IMR-90 (cell line): Measurements from ENCODE around the gene KLHL6. TPM values are rescaled to one million over a fixed set of nuclear protein-coding genes. Genes with fewer than 3 reads are reported as not detected.

Experiments used
- ATAC-seq: fragments of 200-7000 bp; cut with Tn5 transposase; 2 replicates; pipeline ENCODE4 v1.9.1; 2020; ENCODE audit warnings: low read depth, mild to moderate bottlenecking, moderate library complexity
- BruUV-seq: library from RNA; stranded (reverse); fragments of 400-500 nt; replicated peaks from 2 replicates; lab custom pipeline; 2021; lab: Mats Ljungman, UMichigan
- CTCF ChIA-PET: fragments of 300-600 bp; formaldehyde crosslinking; extraction: SDS; loops from one replicate; lab custom pipeline; 2021; ENCODE audit warnings: antibody characterized with exemption; lab: Yijun Ruan, JAX
- POLR2A ChIA-PET: fragments of 300-600 bp; sonication (Branson Sonifier 250); formaldehyde crosslinking; loops from one replicate; lab custom pipeline; 2022; ENCODE audit warnings: antibody characterized with exemption; ENCODE audit not compliant: unreplicated experiment; lab: Charles Lee
- DNase-seq: peaks from one replicate; pipeline ENCODE4 v3.0.0; 2013
- H2AFZ ChIP-seq: replicated peaks from 2 replicates; pipeline ENCODE3; 2013; ENCODE audit warnings: low read length, mild to moderate bottlenecking; ENCODE audit not compliant: poor library complexity
- H2AK5ac ChIP-seq: 2 replicates; pipeline ENCODE4 v1.6.1; 2013; ENCODE audit warnings: low read depth, low read length, inconsistent platforms
- H2AK9ac ChIP-seq: replicated peaks from 2 replicates; pipeline ENCODE3; 2013; ENCODE audit warnings: mild to moderate bottlenecking, low read depth, low read length, moderate library complexity; ENCODE audit not compliant: poor library complexity
- H2BK120ac ChIP-seq: 2 replicates; pipeline ENCODE4 v1.6.1; 2013; ENCODE audit warnings: low read depth, low read length, inconsistent platforms
- H2BK15ac ChIP-seq: 3 replicates; pipeline ENCODE4 v1.6.1; 2013; ENCODE audit warnings: low read depth, low read length, inconsistent platforms
- H2BK20ac ChIP-seq: 2 replicates; pipeline ENCODE4 v1.6.1; 2013; ENCODE audit warnings: low read depth, mild to moderate bottlenecking, inconsistent platforms, low read length, moderate library complexity
- H2BK5ac ChIP-seq: 2 replicates; pipeline ENCODE4 v1.6.1; 2013; ENCODE audit warnings: mild to moderate bottlenecking, low read depth, low read length, inconsistent platforms; ENCODE audit not compliant: poor library complexity, severe bottlenecking
- H3K14ac ChIP-seq: replicated peaks from 2 replicates; pipeline ENCODE4 v1.6.1; 2013; ENCODE audit warnings: low read depth, low read length, inconsistent platforms
- H3K18ac ChIP-seq: 2 replicates; pipeline ENCODE4 v1.6.1; 2013; ENCODE audit warnings: low read depth, low read length, control low read depth
- H3K23ac ChIP-seq: 2 replicates; pipeline ENCODE4 v1.6.1; 2013; ENCODE audit warnings: low read depth, low read length, inconsistent platforms
- H3K27ac ChIP-seq: 2 replicates; pipeline ENCODE4 v1.5.1; 2013; ENCODE audit warnings: mild to moderate bottlenecking, control low read depth, low read length; ENCODE audit not compliant: insufficient read depth
- H3K27me3 ChIP-seq: 2 replicates; pipeline ENCODE4 v1.6.1; 2013; ENCODE audit warnings: low read length; ENCODE audit not compliant: control insufficient read depth, insufficient read depth
- H3K36me3 ChIP-seq: 2 replicates; pipeline ENCODE4 v1.6.1; 2013; ENCODE audit warnings: low read length, mixed read lengths; ENCODE audit not compliant: control insufficient read depth, insufficient read depth
- H3K4ac ChIP-seq: 2 replicates; pipeline ENCODE4 v1.6.1; 2013; ENCODE audit warnings: low read depth, low read length, inconsistent platforms
- H3K4me1 ChIP-seq: 2 replicates; pipeline ENCODE4 v1.6.1; 2013; ENCODE audit warnings: low read length, mixed read lengths; ENCODE audit not compliant: control insufficient read depth, insufficient read depth
- H3K4me2 ChIP-seq: 2 replicates; pipeline ENCODE4 v1.6.1; 2013; ENCODE audit warnings: low read depth, mild to moderate bottlenecking, control low read depth, low read length, moderate library complexity
- H3K4me3 ChIP-seq: 2 replicates; pipeline ENCODE4 v1.5.1; 2013; ENCODE audit warnings: low read depth, mild to moderate bottlenecking, control low read depth, low read length, moderate library complexity; ENCODE audit not compliant: insufficient read depth
- H3K56ac ChIP-seq: 2 replicates; pipeline ENCODE4 v1.6.1; 2013; ENCODE audit warnings: low read length, inconsistent platforms; ENCODE audit not compliant: insufficient read depth; ENCODE audit errors: extremely low read depth
- H3K79me1 ChIP-seq, 2 experiments: 2 replicates each; pipeline ENCODE4 v1.6.1; 2013; ENCODE audit warnings: low read length in 2 of 2, inconsistent platforms in 1 of 2, low read depth in 1 of 2
- H3K9ac ChIP-seq: 2 replicates; pipeline ENCODE4 v1.6.1; 2013; ENCODE audit warnings: low read depth, low read length, control low read depth
- H3K9me1 ChIP-seq: 2 replicates; pipeline ENCODE4 v1.6.1; 2013; ENCODE audit warnings: low read length, inconsistent platforms; ENCODE audit not compliant: insufficient read depth
- H3K9me3 ChIP-seq: 2 replicates; pipeline ENCODE4 v1.6.1; 2013; ENCODE audit warnings: low read length; ENCODE audit not compliant: control insufficient read depth, insufficient read depth
- H4K20me1 ChIP-seq: 2 replicates; pipeline ENCODE4 v1.6.1; 2013; ENCODE audit warnings: low read length, inconsistent platforms; ENCODE audit not compliant: insufficient read depth
- H4K5ac ChIP-seq: 2 replicates; pipeline ENCODE4 v1.6.1; 2013; ENCODE audit warnings: mild to moderate bottlenecking, low read depth, low read length, control low read depth
- H4K8ac ChIP-seq, 2 experiments: 2 replicates each; pipeline ENCODE4 v1.6.1; 2013; ENCODE audit warnings: low read depth in 2 of 2, low read length in 2 of 2, control low read depth in 1 of 2, inconsistent platforms in 1 of 2
- H4K91ac ChIP-seq: 2 replicates; pipeline ENCODE4 v1.6.1; 2013; ENCODE audit warnings: low read depth, low read length, inconsistent platforms; ENCODE audit not compliant: insufficient read depth
- BHLHE40 ChIP-seq: fragments of 150-350 bp; IDR thresholded peaks from 2 replicates; pipeline ENCODE4 v1.6.1; 2016; ENCODE audit warnings: mild to moderate bottlenecking, low read depth, low read length
- CEBPB ChIP-seq: IDR thresholded peaks from 2 replicates; pipeline ENCODE4 v1.6.1; 2012; ENCODE audit warnings: low read depth, low read length, improper control_type of control experiment
- MAZ ChIP-seq: IDR thresholded peaks from 2 replicates; pipeline ENCODE4 v1.6.1; 2012; ENCODE audit warnings: low read depth, mild to moderate bottlenecking, low read length, improper control_type of control experiment, moderate library complexity, borderline replicate concordance
- POLR2A ChIP-seq: IDR thresholded peaks from 2 replicates; pipeline ENCODE4 v1.6.1; 2012; ENCODE audit warnings: mild to moderate bottlenecking, low read depth, low read length
- SMC3 ChIP-seq: fragments of 150-350 bp; IDR thresholded peaks from 2 replicates; pipeline ENCODE4 v1.6.1; 2016; ENCODE audit warnings: low read depth, mild to moderate bottlenecking, antibody characterized with exemption, low read length, moderate library complexity
- WGBS, 2 experiments: methylation state at CpG; one replicate each; pipeline versions ENCODE4 v1.1.5 to v1.1.7; 2013; ENCODE audit warnings: missing lambda C conversion rate in 2 of 2; ENCODE audit not compliant: insufficient read length in 1 of 2; ENCODE audit errors: extremely low coverage in 2 of 2; 5-methylcytosine and 5-hydroxymethylcytosine counted together
- dilution Hi-C: fragments of 300-500 bp; cut with HindIII; formaldehyde crosslinking; loops from one replicate; pipeline ENCODE4 v1.14.3; 2018; ENCODE audit warnings: low sequenced_read_pairs; ENCODE audit not compliant: unreplicated experiment
- in situ Hi-C: fragments of 300-500 bp; cut with MboI; formaldehyde crosslinking; loops from 3 replicates; pipeline ENCODE4 v1.14.3; 2019; ENCODE audit warnings: low sequenced_read_pairs, inconsistent platforms, mixed read lengths
- intact Hi-C: fragments of 100-400 bp; cut with micrococcal nuclease; formaldehyde crosslinking; loops from 2 replicates; pipeline ENCODE4 v1.10.0; 2022
- polyA plus RNA-seq, 3 experiments: library from polyadenylated mRNA; depleted of rRNA; stranded (reverse); fragments of >200 nt; gene quantifications; 2 replicates each; pipeline ENCODE4 v1.2.3, GENCODE V29; 2012; ENCODE audit warnings: low replicate concordance in 1 of 3
- total RNA-seq: library from RNA; depleted of rRNA; stranded (reverse); fragments of >200 nt; gene quantifications from 2 replicates; pipeline ENCODE4 v1.2.3, GENCODE V29; 2012
- TF ChIP-seq, protein P1 (sequence below): conservative IDR thresholded peaks from 2 replicates; pipeline ENCODE4 v1.5.1; 2012; ENCODE audit warnings: mild to moderate bottlenecking, low read depth, low read length, improper control_type of control experiment
- TF ChIP-seq, protein P2 (sequence below): fragments of 150-350 bp; IDR thresholded peaks from 2 replicates; pipeline ENCODE4 v1.6.1; 2016; ENCODE audit warnings: low read depth, mild to moderate bottlenecking, low read length, moderate library complexity, borderline replicate concordance

The KLHL6 gene
- total and polyA plus RNA-seq, 2 of the 4 experiments (the other 2 are of a cell fraction), result not detected

DNA sequence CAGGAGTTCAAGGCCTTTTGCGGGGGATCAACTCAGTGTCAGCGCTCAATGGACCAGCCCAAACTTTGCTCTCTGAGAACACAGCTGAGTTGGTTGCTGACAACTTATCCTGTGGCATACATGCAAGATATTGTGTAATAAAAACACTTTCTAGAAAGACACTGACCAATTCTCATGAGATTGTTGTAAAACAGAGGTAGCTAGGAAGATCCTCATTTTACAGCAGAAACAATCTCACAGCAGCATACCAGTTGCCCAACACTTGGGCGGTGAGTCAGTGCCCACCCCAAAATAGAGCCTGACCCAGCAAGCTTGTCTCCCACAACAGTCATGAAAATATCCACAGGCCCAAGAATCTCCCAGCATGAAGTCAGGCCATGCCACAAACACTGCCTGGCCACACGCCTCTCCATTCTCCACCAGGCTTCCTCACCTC lies 18.2 kb downstream of the KLHL6 start:
- H2BK120ac ChIP-seq, result no peak overlapping the region
- intact Hi-C loops, result no loop called here
- BruUV-seq, result no TSS peak
- H3K27ac ChIP-seq, result no peak overlapping the region
- no peak overlapping the region for H3K4me3 ChIP-seq
- no peak overlapping the region for H3K14ac ChIP-seq
- no peak overlapping the region for H2AFZ ChIP-seq
- no peaks in the 10 kb centered on the region for H3K36me3 ChIP-seq
- no peaks in the 10 kb centered on the region for H3K79me1 ChIP-seq
- no peaks in the 10 kb centered on the region; the same call in 1 of the 2 replicates for H3K9me3 ChIP-seq
- H3K4me2 ChIP-seq, result no peak overlapping the region
- ATAC-seq (peak; percentile 49), DNase-seq (peak; percentile 49)
- no peak overlapping the region for H3K18ac ChIP-seq
- in situ Hi-C loops, result no loop called here
- no peaks in the 10 kb centered on the region for H4K20me1 ChIP-seq
- TF ChIP-seq CEBPB, result peak; percentile 88
- no peak for TF ChIP-seq POLR2A
- TF ChIP-seq BHLHE40, result no peak
- TF ChIP-seq, protein P1, sequence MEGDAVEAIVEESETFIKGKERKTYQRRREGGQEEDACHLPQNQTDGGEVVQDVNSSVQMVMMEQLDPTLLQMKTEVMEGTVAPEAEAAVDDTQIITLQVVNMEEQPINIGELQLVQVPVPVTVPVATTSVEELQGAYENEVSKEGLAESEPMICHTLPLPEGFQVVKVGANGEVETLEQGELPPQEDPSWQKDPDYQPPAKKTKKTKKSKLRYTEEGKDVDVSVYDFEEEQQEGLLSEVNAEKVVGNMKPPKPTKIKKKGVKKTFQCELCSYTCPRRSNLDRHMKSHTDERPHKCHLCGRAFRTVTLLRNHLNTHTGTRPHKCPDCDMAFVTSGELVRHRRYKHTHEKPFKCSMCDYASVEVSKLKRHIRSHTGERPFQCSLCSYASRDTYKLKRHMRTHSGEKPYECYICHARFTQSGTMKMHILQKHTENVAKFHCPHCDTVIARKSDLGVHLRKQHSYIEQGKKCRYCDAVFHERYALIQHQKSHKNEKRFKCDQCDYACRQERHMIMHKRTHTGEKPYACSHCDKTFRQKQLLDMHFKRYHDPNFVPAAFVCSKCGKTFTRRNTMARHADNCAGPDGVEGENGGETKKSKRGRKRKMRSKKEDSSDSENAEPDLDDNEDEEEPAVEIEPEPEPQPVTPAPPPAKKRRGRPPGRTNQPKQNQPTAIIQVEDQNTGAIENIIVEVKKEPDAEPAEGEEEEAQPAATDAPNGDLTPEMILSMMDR, result no peak
- TF ChIP-seq, protein P2, sequence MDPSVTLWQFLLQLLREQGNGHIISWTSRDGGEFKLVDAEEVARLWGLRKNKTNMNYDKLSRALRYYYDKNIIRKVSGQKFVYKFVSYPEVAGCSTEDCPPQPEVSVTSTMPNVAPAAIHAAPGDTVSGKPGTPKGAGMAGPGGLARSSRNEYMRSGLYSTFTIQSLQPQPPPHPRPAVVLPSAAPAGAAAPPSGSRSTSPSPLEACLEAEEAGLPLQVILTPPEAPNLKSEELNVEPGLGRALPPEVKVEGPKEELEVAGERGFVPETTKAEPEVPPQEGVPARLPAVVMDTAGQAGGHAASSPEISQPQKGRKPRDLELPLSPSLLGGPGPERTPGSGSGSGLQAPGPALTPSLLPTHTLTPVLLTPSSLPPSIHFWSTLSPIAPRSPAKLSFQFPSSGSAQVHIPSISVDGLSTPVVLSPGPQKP, result no peak
- no peak for TF ChIP-seq MAZ
- no peak for TF ChIP-seq SMC3
- dilution Hi-C loops, result no loop called here
- no peak overlapping the region for H3K4ac ChIP-seq
- WGBS, 2 experiments, result no CpG with 5 or more reads among the region's 4 CpGs
- CTCF ChIA-PET, result no interaction called here
- H3K9me1 ChIP-seq, result no peaks in the 10 kb centered on the region
- H2AK5ac ChIP-seq, result no peak overlapping the region
- POLR2A ChIA-PET, result interaction anchor here (0.8 kb wide), 1 partner anchor 18 kb away, joined by 3 read pairs; no protein-coding TSS in a partner anchor
- no peak overlapping the region for H4K5ac ChIP-seq
- no peak overlapping the region for H3K23ac ChIP-seq
- peaks cover 4% of the 10 kb centered on the region; the same call in 1 of the 2 replicates for H3K4me1 ChIP-seq
- H3K27me3 ChIP-seq, result peaks cover 24% of the 10 kb centered on the region
- no peak overlapping the region for H2AK9ac ChIP-seq
- H3K9ac ChIP-seq, result no peak overlapping the region
- no peak overlapping the region for H4K8ac ChIP-seq
- H2BK5ac ChIP-seq, result no peak overlapping the region
- no peak overlapping the region for H2BK20ac ChIP-seq
- no peak overlapping the region for H2BK15ac ChIP-seq
- no peak overlapping the region for H3K56ac ChIP-seq
- H4K91ac ChIP-seq, result no peak overlapping the region
